HG02981 (cell line): ENCODE data around the gene SERINC4.

Experiments used
- ATAC-seq: cut with Tn5 transposase; IDR thresholded peaks from one replicate; pipeline ENCODE4 v1.9.1; 2021; ENCODE audit warnings: mild to moderate bottlenecking, moderate library complexity; ENCODE audit not compliant: unreplicated experiment

SERINC4 gene

DNA sequence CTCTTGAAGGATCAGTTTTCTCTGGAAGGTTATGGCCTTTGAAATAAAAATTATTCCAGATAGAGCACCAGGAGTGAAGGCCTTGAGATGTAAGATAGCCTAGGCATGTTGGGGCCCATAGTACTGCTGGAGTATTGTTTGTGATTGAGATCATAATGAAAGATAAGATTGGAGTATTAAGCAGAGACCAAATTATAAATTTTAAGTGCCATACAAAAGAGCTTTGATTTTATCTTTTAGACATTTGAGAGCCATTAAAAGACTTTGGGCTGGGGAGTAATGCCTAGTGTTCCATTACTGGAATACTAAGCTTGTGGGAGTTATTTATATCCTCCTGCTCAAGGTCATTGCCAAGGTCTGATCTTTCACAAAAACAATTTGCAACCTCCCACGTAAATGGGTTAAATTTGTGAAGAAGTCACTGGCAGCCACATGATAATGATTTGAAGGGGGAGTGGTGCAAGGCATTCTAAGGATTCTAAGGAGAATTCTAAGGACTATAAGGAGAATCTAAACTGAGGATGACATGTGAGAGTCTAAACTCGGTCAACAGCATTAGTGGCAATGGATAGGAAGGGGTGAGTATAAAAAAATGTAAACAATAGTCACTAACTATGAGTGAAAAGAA is 36.1 kb downstream of the SERINC4 start:
- no peak for ATAC-seq

- no peak for ATAC-seq
Measured at GRCh38 chr15:43762824-43763223, 37.2 kb downstream of the SERINC4 start.

DNA sequence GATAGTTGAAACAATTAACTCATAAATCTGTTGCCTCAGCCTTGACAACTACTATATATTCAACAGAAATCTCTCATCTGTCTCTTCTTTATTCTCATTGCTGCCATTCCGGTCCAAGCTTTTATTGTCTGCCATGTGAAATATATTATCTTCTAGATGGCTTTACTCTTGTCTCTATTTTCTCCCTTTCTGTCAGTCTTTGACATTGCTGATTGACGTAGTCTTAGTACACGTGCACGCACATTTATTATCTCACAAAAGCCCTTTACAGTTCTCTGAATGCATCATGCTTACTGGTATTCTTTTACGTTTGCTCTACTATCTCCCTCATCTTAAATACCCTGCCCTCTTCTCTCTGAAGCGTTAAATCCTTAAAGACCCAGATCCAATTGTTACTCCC is 48.1 kb downstream of the SERINC4 start:
- no peak for ATAC-seq

- ATAC-seq: peak; percentile 38
Measured at GRCh38 chr15:43749690-43750345, 50.2 kb downstream of the SERINC4 start.

DNA sequence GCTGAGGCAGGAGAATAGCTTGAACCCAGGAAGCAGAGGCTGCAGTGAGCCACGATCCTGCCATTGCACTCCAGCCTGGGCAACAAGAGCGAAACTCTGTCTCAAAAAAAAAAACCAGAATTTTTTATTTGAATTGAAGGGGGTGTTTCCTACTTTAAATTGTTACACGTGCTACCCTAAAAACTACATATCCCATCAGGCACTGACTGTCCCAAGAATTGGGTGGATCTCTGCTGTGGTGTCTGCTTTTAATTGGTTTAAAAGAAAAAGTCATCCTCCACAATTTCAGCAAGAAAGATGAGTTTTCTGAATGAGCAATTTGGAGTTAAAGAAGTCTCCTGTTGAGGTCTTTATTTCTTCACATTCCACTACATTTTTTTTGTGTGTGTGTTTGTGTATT is 51.6 kb downstream of the SERINC4 start:
- ATAC-seq: no peak

GRCh38 chr15:43746903-43747309 is 53.1 kb downstream of the SERINC4 start:
- peak; percentile 14 for ATAC-seq

DNA sequence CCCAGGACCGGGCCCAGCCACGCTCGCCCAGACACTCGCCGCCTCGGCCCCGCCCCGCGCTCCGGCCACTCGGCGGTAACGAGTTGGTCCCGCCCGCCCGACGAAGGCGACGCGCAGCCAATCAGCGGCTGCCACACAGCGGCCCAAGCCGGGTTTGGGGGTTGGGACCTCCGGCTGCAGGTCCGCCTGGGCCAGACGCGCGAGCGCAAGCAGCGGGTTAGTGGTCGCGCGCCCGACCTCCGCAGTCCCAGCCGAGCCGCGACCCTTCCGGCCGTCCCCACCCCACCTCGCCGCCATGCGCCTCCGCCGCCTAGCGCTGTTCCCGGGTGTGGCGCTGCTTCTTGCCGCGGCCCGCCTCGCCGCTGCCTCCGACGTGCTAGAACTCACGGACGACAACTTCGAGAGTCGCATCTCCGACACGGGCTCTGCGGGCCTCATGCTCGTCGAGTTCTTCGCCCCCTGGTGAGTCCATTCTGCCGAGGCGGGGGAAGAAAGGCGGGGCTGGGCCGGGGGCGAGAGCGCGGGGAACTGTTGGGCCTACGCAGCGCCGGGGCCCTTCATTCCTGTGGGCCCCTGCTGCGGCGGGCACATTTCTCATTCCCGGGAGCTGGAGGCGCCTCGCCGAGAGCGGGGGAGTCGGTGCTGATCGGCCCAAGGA is 53.6 kb downstream of the SERINC4 start, which contains the start of gene PDIA3:
Gene PDIA3, plus strand, starts transcription at position 194 of the 658 bp plus-strand sequence. Its CDS starts 102 bp downstream, at position 296.
- ATAC-seq: peak; percentile 70
